HG02943 (cell line): ENCODE measurements around the gene CYP2C18.
"Not testable (repeated sequence)": the region's sequence is repeated elsewhere in the genome, so short reads cannot be mapped to it uniquely, and the experiment has no call there.

Source experiments
- ATAC-seq: cut with Tn5 transposase; IDR thresholded peaks from one replicate; pipeline ENCODE4 v1.9.1; 2021; ENCODE audit warnings: mild to moderate bottlenecking, low read depth, moderate library complexity; ENCODE audit not compliant: unreplicated experiment

The CYP2C18 gene

DNA sequence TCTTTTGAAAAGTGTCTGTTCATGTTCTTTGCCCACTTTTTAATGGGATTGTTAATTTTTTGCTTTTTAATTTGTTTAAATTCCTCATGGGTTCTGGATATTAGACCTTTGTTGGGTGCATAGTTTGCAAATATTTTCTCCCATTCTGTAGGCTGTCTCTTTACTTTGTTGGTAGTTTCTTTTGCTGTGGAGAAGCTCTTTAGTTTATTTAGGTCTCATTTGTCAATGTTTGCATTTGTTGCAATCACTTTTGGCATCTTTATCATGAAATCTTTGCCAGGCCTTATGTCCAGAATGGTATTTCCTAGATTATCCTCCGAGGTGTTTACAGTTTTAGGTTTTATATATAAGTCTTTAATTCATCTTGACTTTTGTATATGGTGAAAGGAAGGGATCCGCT, 55.1 kb downstream of the CYP2C18 start:
- no peak for ATAC-seq

DNA sequence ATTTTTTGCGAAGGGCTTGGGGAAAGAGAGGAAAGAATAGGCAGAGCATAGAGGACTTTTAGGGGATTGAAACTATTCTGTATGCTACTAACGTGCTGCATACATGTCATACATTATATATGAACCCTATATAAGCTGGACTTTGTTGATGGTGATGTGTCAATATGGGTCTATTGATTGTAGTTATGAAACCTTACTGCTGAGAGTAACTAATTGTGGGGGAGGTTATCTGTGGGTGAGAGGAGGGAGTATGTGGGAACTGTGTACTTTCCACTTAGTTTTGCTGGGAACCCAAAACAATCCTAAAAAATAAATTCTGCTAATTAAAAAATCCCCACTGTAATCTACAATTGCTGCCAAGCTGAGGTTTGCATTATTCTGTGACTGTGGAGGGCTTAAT, 63.6 kb downstream of the CYP2C18 start:
- ATAC-seq = no peak

DNA sequence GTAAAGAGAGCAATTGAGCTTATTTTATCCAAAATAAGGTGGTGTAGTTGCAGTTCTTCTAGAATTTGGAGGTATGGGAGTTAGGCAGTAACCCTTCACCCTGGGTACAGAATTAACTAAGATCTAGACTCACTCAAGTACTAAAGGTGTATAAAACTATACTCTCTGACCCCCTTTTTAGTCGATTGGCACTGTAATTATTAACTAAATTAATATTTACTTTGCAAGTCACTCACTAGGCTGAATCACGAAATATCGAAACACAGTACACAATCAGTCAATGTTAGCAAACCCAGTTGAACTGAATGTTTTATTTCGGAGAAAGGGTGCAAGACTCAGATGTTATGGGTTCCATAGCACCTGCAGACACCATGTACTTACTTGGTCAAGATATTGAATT, 64.3 kb downstream of the CYP2C18 start:
- no peak for ATAC-seq

DNA sequence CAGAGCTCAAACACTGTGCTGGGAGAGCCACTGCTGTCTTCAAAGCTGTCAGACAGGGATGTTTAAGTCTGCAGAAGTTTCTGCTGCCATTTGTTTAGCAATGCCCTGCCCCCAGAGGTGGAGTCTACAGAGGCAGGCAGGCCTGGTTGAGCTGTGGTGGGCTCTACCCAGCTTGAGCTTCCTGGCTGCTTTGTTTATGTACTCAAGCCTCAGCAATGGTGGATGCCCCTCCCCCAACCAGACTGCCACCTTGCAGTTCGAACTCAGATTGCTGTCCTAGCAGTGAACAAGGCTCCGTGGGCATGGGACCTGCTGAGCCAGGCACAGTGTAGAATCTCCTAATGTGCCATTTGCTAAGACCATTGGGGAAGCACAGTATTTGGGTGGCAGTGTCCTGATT, 74.4 kb downstream of the CYP2C18 start:
- no peak for ATAC-seq

DNA sequence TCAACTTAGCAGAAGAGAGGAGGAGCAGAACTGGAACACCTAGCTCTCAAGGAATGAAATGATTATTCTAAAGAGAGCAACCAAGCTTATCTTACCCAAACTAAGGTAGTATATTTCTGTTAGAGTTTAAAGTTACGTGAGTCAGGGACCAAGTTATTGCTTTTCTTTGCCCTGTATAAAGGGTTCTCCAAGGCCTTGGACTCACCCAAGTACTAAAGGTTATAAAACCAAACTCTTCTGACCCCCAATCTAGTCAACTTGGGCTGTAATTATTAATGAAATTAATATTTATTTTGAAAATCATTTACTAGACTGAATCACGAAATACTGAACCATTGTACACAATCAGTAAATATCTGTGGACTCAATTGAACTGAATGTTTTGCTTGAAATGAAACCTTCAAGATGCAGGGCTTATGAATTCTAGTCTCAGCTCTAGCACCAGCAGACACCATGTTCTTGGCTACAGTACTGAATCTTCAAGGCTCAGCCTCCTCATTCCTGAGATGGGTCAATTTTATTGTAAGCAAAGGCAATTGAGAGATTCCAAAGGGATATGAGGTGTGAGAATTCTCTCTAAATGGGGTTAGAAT, 77.2 kb downstream of the CYP2C18 start:
- no peak for ATAC-seq

DNA sequence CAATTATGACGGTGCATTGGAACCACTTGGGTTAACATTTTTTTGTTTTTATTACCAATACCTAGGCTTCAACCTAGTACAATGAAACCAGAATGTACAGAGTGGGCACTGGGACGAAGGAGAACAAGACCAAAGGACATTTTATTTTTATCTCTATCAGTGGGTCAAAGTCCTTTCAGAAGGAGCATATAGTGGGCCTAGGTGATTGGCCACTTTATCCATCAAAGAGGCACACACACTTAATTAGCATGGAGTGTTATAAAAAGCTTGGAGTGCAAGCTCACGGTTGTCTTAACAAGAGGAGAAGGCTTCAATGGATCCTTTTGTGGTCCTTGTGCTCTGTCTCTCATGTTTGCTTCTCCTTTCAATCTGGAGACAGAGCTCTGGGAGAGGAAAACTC, 78.9 kb downstream of the CYP2C18 start, which contains the start of gene CYP2C19:
Gene CYP2C19, plus strand, starts transcription at position 289 of the 400 bp plus-strand sequence. Its CDS starts 25 bp downstream, at position 314.
- no peak for ATAC-seq

DNA sequence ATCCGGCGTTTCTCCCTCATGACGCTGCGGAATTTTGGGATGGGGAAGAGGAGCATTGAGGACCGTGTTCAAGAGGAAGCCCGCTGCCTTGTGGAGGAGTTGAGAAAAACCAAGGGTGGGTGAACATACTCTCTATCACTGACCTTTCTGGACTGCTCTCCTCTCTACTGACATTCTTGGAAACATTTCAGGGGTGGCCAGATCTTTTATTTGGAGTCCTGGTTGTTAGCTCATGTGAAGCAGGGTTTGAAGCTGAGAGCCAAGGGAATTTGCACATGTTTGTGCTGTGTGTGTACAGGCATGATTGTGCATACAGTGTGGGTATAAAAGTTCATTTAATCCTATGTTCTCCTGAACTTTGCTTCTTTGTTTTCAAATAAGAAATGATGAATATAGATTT, 91.9 kb downstream of the CYP2C18 start:
- ATAC-seq = not testable (repeated sequence)

DNA sequence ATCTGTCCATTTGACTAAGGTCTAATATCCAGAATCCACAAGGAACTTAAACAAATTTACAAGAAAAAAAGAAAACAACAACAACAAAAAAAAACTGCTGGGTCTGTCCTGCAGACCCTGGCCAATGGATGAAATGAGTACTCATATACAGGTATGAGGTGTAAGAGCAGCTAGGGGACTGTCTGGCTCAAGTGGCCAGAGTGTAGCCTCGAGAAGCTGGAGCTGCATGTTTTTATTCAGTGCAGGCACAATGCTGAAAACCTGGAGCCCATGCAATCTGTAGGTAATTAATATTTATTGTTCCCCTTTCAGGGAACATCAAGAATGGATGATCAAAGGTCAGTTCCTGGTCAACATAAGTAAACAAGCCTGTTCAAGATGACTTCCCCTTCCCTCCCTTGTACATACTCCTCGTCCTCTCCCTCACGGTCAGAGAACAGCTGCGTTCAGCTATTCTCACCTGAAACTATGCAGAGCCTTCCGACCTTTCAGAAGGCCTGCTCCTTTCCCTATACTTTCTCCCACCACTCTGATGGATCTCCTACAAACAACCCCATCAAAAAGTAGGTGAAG, 94.4 kb downstream of the CYP2C18 start:
- no peak for ATAC-seq

DNA sequence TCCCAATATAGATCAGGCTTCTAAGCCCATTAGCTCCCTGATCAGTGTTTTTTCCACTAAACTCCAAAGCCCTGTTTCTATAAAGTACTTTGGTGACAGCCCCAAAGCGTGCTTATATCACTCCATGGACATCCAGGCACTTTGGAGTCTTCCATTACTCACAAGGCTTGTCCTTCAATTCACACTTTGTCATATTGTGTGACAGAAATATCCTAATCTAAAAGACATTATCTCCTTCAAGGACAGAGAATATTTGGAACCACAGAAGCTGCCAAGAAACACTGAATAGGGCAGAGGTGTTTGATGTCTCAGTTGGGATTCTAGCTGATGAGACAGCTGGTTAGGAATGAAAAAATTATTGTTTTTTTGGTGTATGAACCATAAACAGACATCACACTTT, 97.3 kb downstream of the CYP2C18 start:
- ATAC-seq = no peak

DNA sequence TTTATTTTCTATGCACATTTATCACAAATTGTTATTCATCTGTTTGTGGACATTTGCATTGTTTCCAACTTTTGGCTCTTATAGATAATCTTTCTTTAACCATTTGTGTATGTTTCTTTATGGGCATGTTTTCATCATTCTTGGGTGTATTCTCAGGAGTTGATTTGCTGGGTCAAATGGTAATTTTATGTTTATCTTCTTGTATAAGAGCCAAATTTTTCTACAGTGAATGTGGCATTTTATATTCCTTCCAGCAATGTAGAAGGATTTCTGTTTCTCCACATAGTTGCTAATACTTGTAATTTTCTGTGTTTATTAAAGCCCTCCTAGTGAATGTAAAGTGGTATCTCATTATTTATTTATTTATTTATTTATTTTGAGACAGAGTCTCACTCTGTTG, 100.7 kb downstream of the CYP2C18 start:
- ATAC-seq = no peak

DNA sequence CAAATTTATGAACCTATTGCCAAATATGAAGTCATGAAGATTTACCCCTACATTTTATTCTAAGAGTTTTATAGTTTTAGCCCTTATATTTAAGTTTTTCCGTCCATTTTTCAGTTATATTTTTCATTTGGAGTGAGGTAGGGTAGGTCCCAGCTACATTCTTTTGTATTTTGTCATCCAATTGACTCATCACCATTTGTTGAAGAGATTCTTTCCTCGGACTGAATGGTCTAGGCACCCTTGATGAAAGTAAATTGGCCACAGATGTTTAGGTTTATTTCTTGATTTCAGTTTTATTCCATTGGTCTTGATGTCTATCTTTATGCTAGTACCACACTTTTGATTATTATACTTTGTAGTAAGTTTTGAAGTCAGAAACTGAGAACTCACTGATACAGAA, 101.7 kb downstream of the CYP2C18 start:
- ATAC-seq = no peak
